GM12872 (cell line): ENCODE data around the gene GALNT14.

Source experiments
- CTCF ChIP-seq: IDR thresholded peaks from 3 replicates; pipeline ENCODE4 v1.5.1; 2011; ENCODE audit warnings: low read depth, mild to moderate bottlenecking, low read length, moderate library complexity; ENCODE audit not compliant: insufficient read depth

GALNT14 gene

DNA sequence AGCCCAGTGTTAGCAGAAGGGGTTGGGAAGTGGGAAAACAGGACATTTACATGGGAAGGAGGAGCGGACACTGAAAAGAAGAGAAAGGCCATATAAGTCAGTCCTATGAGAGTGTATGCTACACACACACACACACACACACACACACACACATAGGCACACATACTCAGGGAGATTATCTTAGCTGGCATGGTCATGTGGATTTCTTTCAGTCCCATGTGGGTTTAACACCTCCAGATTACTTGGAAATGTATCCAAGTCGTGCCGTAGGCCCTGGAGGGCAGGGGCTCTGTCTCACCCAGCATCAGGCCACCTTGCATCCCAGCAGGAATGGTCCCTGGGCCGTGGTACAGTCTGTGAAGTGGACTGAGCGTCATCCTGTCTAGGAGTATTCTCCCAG lies 217.7 kb downstream of the GALNT14 start:
- TF ChIP-seq CTCF: no peak

DNA sequence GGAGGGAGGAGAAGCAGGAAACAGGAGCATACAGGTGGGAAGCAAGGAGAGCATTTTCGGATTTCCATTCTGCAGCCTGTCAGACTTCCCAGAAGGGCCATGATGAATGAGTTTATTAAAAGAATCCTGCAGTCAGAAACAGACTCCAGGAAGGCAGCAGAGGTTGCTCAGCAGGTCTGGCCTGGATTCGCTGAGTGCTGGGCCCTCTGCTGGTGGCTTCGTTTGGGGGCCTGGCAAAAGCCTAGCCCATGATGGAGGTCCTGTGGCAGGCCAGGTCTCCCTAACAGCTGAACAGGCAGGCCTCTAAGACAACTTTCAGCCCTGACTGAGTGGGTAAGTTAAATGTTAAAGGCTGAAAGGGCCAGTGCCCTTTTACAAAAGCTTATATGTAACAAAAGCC lies 222.8 kb downstream of the GALNT14 start:
- TF ChIP-seq CTCF: peak; percentile 49

DNA sequence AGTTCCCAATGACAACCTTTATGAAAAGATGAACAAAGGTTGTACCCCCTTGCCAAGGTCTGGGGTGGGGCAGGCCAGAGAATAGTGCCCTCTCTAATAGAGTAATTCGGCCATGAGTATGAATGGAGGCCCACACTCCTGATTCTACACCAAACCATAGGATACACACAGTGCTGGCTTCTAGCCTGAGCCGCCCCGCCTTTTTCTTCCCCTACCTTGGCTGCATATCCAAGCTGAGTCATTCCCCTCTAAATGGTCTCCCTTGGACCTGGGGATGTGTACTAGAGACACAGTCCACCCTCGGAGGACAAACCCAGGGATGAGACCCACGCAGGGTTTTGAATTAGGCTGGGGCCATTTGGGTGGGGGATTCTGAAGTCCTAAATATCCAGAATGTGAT lies 223.8 kb downstream of the GALNT14 start:
- TF ChIP-seq CTCF: no peak

- TF ChIP-seq CTCF: no peak
Observed at GRCh38 chr2:30912056-30912455, 226.2 kb downstream of the GALNT14 start.

- TF ChIP-seq CTCF: no peak
Observed at GRCh38 chr2:30911327-30911726, 226.9 kb downstream of the GALNT14 start.

- no peak for TF ChIP-seq CTCF
Observed at GRCh38 chr2:30910686-30911085, 227.6 kb downstream of the GALNT14 start.

DNA sequence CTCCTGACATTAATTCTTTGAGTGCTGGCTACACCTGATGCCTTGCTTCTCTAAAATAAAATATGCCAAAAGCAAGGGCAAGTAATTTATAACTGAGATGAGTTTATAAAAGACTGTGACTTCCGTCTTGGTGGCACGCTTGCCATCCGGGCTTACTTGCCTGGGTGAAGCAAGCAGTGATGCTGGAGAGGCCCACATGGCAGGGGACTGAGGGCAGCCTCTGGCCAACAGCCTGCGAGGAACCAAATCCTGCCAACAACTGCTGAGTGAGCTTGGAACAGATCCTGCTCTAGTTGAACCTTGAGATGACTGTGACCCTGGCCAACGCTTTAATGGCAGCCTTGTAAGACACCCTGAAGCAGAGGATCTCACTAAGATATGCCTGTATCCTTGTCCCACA lies 234.9 kb downstream of the GALNT14 start:
- no peak for TF ChIP-seq CTCF

GRCh38 chr2:30900381-30900780 lies 237.9 kb downstream of the GALNT14 start:
- TF ChIP-seq CTCF: no peak
